CD14-positive monocyte (primary cell): Measurements from ENCODE around the gene OR2B2. TPM values are rescaled to one million over a fixed set of nuclear protein-coding genes. Genes with fewer than 3 reads are reported as not detected.

Source experiments
- DNase-seq, 3 donors: peaks; one replicate each; pipeline ENCODE4 v3.0.0-alpha.2; 2011 to 2022
- H2AFZ ChIP-seq: 2 replicates; pipeline ENCODE4 v1.6.0; 2012; ENCODE audit warnings: mild to moderate bottlenecking, low read depth, low read length, inconsistent platforms; ENCODE audit not compliant: insufficient read depth, poor library complexity, severe bottlenecking
- H3K27ac ChIP-seq, 2 donors: 1 replicate in 1 of 2; 2 replicates in 1 of 2; pipeline ENCODE4 v1.5.1; 2012 to 2013; ENCODE audit warnings: low read length in 2 of 2, control low read depth in 1 of 2, inconsistent platforms in 1 of 2, low read depth in 1 of 2, mild to moderate bottlenecking in 1 of 2
- H3K27me3 ChIP-seq, 2 donors: one replicate each; pipeline versions ENCODE4 v1.6.0 to v1.6.1; 2011 to 2013; ENCODE audit warnings: low read length in 2 of 2; ENCODE audit not compliant: control insufficient read depth in 2 of 2, insufficient read depth in 2 of 2
- H3K36me3 ChIP-seq, 2 donors: replicated peaks in 1 of 2; 1 replicate in 1 of 2; 2 replicates in 1 of 2; pipeline versions ENCODE4 v1.5.1 to v1.6.1; 2012 to 2013; ENCODE audit warnings: low read length in 2 of 2, control low read depth in 1 of 2, inconsistent platforms in 1 of 2, mild to moderate bottlenecking in 1 of 2; ENCODE audit not compliant: insufficient read depth in 2 of 2, control insufficient read depth in 1 of 2
- H3K4me1 ChIP-seq, 2 donors: 1 replicate in 1 of 2; 2 replicates in 1 of 2; pipeline versions ENCODE4 v1.5.1 to v1.6.1; 2012 to 2013; ENCODE audit warnings: low read length in 2 of 2, control low read depth in 1 of 2, inconsistent platforms in 1 of 2, mild to moderate bottlenecking in 1 of 2, moderate library complexity in 1 of 2; ENCODE audit not compliant: insufficient read depth in 2 of 2, control insufficient read depth in 1 of 2
- H3K4me2 ChIP-seq: replicated peaks from 2 replicates; pipeline ENCODE3; 2012; ENCODE audit warnings: low read length, moderate library complexity, mild to moderate bottlenecking; ENCODE audit not compliant: poor library complexity, severe bottlenecking; ENCODE audit errors: extremely low read depth
- H3K4me3 ChIP-seq, 3 experiments: fragments of 200-600 bp in 1 of 3; sonication (generic) in 1 of 3; replicated peaks in 1 of 3; 1 replicate in 2 of 3; 2 replicates in 1 of 3; pipeline ENCODE4 v1.5.1; 2011 to 2013; ENCODE audit warnings: low read length in 3 of 3, mild to moderate bottlenecking in 3 of 3, control low read depth in 2 of 3, low read depth in 2 of 3, inconsistent platforms in 1 of 3, moderate library complexity in 1 of 3
- H3K79me2 ChIP-seq: 2 replicates; pipeline ENCODE4 v1.6.0; 2012; ENCODE audit warnings: mild to moderate bottlenecking, control low read depth, inconsistent platforms, low read length, moderate library complexity; ENCODE audit not compliant: insufficient read depth
- H3K9ac ChIP-seq: 2 replicates; pipeline ENCODE4 v1.6.0; 2017; ENCODE audit warnings: low read length, mild to moderate bottlenecking; ENCODE audit not compliant: insufficient read depth, poor library complexity, severe bottlenecking
- H3K9me3 ChIP-seq, 2 donors: replicated peaks in 1 of 2; 1 replicate in 1 of 2; 2 replicates in 1 of 2; pipeline versions ENCODE4 v1.5.1 to v1.6.1; 2012 to 2013; ENCODE audit warnings: low read length in 2 of 2, control low read depth in 1 of 2; ENCODE audit not compliant: control insufficient read depth in 1 of 2, insufficient read depth in 1 of 2
- H4K20me1 ChIP-seq: 2 replicates; pipeline ENCODE4 v1.6.0; 2012; ENCODE audit warnings: mild to moderate bottlenecking, low read length, control low read depth, moderate library complexity; ENCODE audit not compliant: insufficient read depth
- H3K27ac Mint-ChIP-seq, 7 donors: one replicate each; pipeline ENCODE4 v1.8.0; 2020; ENCODE audit warnings: mild to moderate bottlenecking in 7 of 7, mixed read lengths in 7 of 7, moderate library complexity in 6 of 7, inconsistent platforms in 2 of 7
- H3K27me3 Mint-ChIP-seq, 3 donors: one replicate each; pipeline ENCODE4 v1.8.0; 2021 to 2022; ENCODE audit warnings: low read depth in 3 of 3, mild to moderate bottlenecking in 3 of 3, mixed read lengths in 3 of 3, moderate library complexity in 3 of 3, inconsistent platforms in 1 of 3
- H3K36me3 Mint-ChIP-seq, 2 donors: one replicate each; pipeline ENCODE4 v1.8.0; 2020; ENCODE audit warnings: mixed read lengths in 2 of 2, inconsistent platforms in 1 of 2, mild to moderate bottlenecking in 1 of 2
- H3K4me1 Mint-ChIP-seq: one replicate; pipeline ENCODE4 v1.8.0; 2020; ENCODE audit warnings: mild to moderate bottlenecking, mixed read lengths
- H3K4me3 Mint-ChIP-seq, 2 donors: one replicate each; pipeline ENCODE4 v1.8.0; 2020; ENCODE audit warnings: mild to moderate bottlenecking in 2 of 2, mixed read lengths in 2 of 2, moderate library complexity in 1 of 2
- H3K9me3 Mint-ChIP-seq, 7 donors: one replicate each; pipeline ENCODE4 v1.8.0; 2020 to 2022; ENCODE audit warnings: mixed read lengths in 7 of 7, mild to moderate bottlenecking in 6 of 7, moderate library complexity in 6 of 7, inconsistent platforms in 2 of 7
- WGBS: methylation state at CpG from one replicate; pipeline ENCODE4 v1.1.5; 2013; ENCODE audit warnings: missing lambda C conversion rate; ENCODE audit not compliant: insufficient coverage; 5-methylcytosine and 5-hydroxymethylcytosine counted together
- intact Hi-C, 2 donors: fragments of 100-400 bp; cut with micrococcal nuclease; formaldehyde crosslinking; loops; one replicate each; pipeline versions ENCODE4 v1.15.0 to v1.15.1; 2023
- polyA plus RNA-seq, 3 donors: library from polyadenylated mRNA; depleted of rRNA in 1 of 3; unstranded in 2 of 3; stranded (reverse) in 1 of 3; fragments of 300-500 nt in 2 of 3; fragments of >200 nt in 1 of 3; fragmentation: Illumina TruSeq in 2 of 3; gene quantifications; 1 replicate in 2 of 3; 2 replicates in 1 of 3; pipeline ENCODE4 v1.2.3, GENCODE V29; 2012 to 2021
- TF ChIP-seq, protein P1 (sequence below): fragments of 200-600 bp; IDR thresholded peaks from one replicate; pipeline ENCODE4 v1.8.0; 2022; ENCODE audit warnings: antibody characterized with exemption, mild to moderate bottlenecking

The OR2B2 gene
- polyA plus RNA-seq, 3 donors, result not detected

DNA sequence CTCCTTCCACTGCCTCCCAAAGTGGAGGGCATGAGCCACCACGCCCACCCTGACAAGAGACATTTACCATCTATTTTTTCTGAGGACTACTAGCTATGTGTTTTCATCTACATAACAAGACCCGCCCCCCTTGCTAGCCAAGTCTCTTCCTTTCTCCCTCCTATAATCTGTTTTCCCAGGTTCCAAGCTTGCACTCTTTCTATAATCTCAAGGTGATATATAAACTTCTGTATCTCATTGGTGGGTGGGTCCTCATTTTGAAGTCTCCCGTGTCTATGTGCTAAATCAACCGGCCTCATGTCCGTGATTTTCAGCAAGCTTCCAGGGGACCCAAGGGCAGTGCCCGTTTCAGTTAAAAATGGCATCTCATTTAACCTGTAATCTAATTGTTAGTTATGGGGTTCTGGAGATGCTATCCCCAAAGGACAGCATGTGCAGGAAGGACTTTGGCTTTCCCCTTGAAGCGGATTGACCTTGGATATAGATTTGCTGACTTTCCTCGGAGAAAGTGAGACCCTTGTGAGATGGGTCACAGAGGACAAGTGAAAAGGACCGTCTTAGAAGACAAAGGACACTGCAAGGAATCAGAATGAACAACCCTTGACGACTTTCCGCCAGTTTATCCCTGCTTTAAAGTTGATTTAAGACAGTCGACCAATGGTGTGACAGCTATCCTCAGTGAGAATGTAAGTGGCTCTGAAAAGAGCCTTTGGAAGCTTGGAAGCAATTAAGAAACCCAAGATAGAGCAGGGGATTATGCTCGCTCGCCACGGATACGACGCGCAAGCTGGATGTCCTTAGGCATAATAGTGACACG, 22.4 kb downstream of the OR2B2 start:
- WGBS, result 50% methylated on average over 18 of the region's 19 CpGs
- TF ChIP-seq, protein P1, sequence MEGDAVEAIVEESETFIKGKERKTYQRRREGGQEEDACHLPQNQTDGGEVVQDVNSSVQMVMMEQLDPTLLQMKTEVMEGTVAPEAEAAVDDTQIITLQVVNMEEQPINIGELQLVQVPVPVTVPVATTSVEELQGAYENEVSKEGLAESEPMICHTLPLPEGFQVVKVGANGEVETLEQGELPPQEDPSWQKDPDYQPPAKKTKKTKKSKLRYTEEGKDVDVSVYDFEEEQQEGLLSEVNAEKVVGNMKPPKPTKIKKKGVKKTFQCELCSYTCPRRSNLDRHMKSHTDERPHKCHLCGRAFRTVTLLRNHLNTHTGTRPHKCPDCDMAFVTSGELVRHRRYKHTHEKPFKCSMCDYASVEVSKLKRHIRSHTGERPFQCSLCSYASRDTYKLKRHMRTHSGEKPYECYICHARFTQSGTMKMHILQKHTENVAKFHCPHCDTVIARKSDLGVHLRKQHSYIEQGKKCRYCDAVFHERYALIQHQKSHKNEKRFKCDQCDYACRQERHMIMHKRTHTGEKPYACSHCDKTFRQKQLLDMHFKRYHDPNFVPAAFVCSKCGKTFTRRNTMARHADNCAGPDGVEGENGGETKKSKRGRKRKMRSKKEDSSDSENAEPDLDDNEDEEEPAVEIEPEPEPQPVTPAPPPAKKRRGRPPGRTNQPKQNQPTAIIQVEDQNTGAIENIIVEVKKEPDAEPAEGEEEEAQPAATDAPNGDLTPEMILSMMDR, result no peak
- no peak overlapping the region for H3K9ac ChIP-seq
- H3K9me3 ChIP-seq, result no peaks in the 10 kb centered on the region
- intact Hi-C loops, result loop anchor here (5.0 to 10.0 kb wide), 8 partner anchors 53 to 735 kb away; a partner anchor contains a TSS
- peak overlapping the region; percentile 42 to 74 (median 49) for H3K4me3 ChIP-seq
- peaks cover 47% of the 10 kb centered on the region for H3K4me1 Mint-ChIP-seq
- H3K27ac ChIP-seq, result peak overlapping the region in 1 of 2 donors; percentile 3
- no peak for DNase-seq
- peak overlapping the region; percentile 85 for H2AFZ ChIP-seq
- H3K36me3 Mint-ChIP-seq, result no peaks in the 10 kb centered on the region
- H3K4me2 ChIP-seq, result peak overlapping the region; percentile 72
- H3K27me3 ChIP-seq, result no peaks in the 10 kb centered on the region
- H3K27me3 Mint-ChIP-seq, result peaks cover 0 to 3% (median 0%) of the 10 kb centered on the region in 3 donors
- no peaks in the 10 kb centered on the region for H3K79me2 ChIP-seq
- peak overlapping the region in 1 of 7 donors; percentile 54 for H3K27ac Mint-ChIP-seq
- peaks cover 47 to 58% of the 10 kb centered on the region in 2 donors for H3K4me1 ChIP-seq
- H3K4me3 Mint-ChIP-seq, result peak overlapping the region; percentile 83 to 85
- no peaks in the 10 kb centered on the region for H3K36me3 ChIP-seq
- H4K20me1 ChIP-seq, result no peaks in the 10 kb centered on the region
- H3K9me3 Mint-ChIP-seq, result no peaks in the 10 kb centered on the region

DNA sequence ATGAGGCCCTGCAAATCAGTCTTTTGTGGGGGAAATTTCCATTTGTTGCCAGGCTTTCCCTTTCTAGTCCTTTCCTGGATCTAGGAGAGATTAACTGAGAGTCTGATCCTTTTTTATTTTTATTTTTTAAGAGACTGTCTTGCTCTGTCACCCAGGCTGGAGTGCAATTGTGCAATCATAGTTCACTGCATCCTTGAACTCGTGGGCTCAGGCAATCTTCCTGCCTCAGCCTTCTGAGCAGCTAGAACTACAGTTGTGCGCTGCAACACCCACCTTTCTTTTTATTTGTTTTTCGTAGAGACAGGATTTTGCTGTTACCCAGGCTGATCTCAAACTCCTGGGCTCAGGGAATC, 22.9 kb downstream of the OR2B2 start:
- intact Hi-C loops, result no loop called here
- Mint-ChIP-seq H3K4me3 (peak overlapping the region in 1 of 2 donors; percentile 34), H3K36me3 (no peaks in the 10 kb centered on the region), H3K27ac (peak overlapping the region in 1 of 7 donors; percentile 54), H3K27me3 (peaks cover 0 to 3% (median 0%) of the 10 kb centered on the region in 3 donors), H3K4me1 (peaks cover 51% of the 10 kb centered on the region), H3K9me3 (no peaks in the 10 kb centered on the region)
- Histone ChIP-seq H3K9me3 (no peaks in the 10 kb centered on the region), H3K4me3 (no peak overlapping the region), H3K27ac (no peak overlapping the region), H3K4me1 (peaks cover 44 to 53% of the 10 kb centered on the region in 2 donors), H2AFZ (no peak overlapping the region), H3K9ac (no peak overlapping the region), H3K4me2 (no peak overlapping the region), H3K27me3 (no peaks in the 10 kb centered on the region), H3K36me3 (no peaks in the 10 kb centered on the region), H3K79me2 (no peaks in the 10 kb centered on the region), H4K20me1 (no peaks in the 10 kb centered on the region)
- no peak for DNase-seq
- TF ChIP-seq, protein P1, result no peak
- WGBS, result 7% methylated on average over 2 of the region's 3 CpGs
